ENCODE measurements around the gene ZGPAT.

ZGPAT gene

DNA sequence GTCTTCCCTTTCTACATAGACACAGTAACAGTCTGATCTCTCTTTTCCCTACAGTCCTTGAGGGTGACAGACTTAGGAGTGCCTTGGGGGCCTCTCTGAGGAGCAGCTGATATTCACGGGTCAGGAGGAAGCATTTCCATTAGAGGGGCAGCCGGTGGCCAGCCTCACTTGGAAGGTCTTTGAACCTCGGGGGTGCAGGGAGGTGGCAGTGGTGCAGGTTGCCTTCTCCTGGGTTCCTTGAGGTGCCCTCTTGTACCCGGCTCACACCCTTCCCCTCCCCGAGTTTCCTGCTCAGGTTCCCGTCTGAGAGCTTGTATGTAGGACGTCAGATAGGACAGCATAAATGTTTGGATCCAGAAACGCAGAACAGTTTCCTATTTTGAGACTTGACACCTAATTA is 47.2 kb upstream of the ZGPAT start:
- Histone ChIP-seq H3K4me1 (ENCODE audit: insufficient read depth, low read length, poor library complexity, severe bottlenecking) (peaks cover 17% of the 10 kb centered on the region), H3K9me2 (replicated peaks; ENCODE audit: low read depth, low read length) (no peaks in the 10 kb centered on the region), H3K4me2 (ENCODE audit: low read depth, low read length, poor library complexity, severe bottlenecking) (peak overlapping the region; percentile 18), H3K9me3 (ENCODE audit: insufficient read depth, low read depth, low read length) (no peaks in the 10 kb centered on the region), H3K27me3 (ENCODE audit: insufficient read depth, low read length, poor library complexity, severe bottlenecking) (no peaks in the 10 kb centered on the region), H2AFZ (ENCODE audit: low read length) (no peak overlapping the region), H3F3A (ENCODE audit: low read depth) (no peaks in the 10 kb centered on the region), H3K79me2 (ENCODE audit: insufficient read depth, low read length) (peaks cover 28% of the 10 kb centered on the region), H3K4me3 (ENCODE audit: low read length, poor library complexity, severe bottlenecking) (no peak overlapping the region), H3K36me3 (ENCODE audit: insufficient read depth, low read length) (no peaks in the 10 kb centered on the region; the same call in 1 of the 2 replicates), H4K20me1 (ENCODE audit: insufficient read depth, low read length, poor library complexity, severe bottlenecking) (peaks cover 8% of the 10 kb centered on the region), H3K9ac (ENCODE audit: low read depth, low read length, poor library complexity, severe bottlenecking) (no peak overlapping the region)
- TF ChIP-seq EZH2phosphoT487 (IDR thresholded peaks at IDR 0.05; ENCODE audit: borderline replicate concordance) = no peak
- TF ChIP-seq, protein P1, sequence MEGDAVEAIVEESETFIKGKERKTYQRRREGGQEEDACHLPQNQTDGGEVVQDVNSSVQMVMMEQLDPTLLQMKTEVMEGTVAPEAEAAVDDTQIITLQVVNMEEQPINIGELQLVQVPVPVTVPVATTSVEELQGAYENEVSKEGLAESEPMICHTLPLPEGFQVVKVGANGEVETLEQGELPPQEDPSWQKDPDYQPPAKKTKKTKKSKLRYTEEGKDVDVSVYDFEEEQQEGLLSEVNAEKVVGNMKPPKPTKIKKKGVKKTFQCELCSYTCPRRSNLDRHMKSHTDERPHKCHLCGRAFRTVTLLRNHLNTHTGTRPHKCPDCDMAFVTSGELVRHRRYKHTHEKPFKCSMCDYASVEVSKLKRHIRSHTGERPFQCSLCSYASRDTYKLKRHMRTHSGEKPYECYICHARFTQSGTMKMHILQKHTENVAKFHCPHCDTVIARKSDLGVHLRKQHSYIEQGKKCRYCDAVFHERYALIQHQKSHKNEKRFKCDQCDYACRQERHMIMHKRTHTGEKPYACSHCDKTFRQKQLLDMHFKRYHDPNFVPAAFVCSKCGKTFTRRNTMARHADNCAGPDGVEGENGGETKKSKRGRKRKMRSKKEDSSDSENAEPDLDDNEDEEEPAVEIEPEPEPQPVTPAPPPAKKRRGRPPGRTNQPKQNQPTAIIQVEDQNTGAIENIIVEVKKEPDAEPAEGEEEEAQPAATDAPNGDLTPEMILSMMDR (conservative IDR thresholded peaks at IDR 0.05; ENCODE audit: low read length) = no peak

DNA sequence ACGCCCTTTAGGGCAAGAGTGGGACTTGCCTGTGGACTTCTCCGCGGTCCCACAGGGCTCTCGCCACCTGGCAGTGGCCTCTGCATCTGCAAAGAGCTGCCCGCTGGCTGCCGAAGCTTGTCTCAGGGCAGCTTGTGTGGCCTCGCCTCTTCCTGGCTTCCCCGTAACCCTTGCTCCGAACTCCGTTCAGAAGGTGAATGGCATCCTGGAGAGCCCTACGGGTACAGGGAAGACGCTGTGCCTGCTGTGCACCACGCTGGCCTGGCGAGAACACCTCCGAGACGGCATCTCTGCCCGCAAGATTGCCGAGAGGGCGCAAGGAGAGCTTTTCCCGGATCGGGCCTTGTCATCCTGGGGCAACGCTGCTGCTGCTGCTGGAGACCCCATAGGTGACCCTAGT is 46.7 kb upstream of the ZGPAT start:
- peaks cover 2% of the 10 kb centered on the region; the same call in 1 of the 2 replicates for H3K36me3 ChIP-seq (ENCODE audit: insufficient read depth, low read length)
- peaks cover 8% of the 10 kb centered on the region for H4K20me1 ChIP-seq (ENCODE audit: insufficient read depth, low read length, poor library complexity, severe bottlenecking)
- no peak for TF ChIP-seq EZH2phosphoT487 (IDR thresholded peaks at IDR 0.05; ENCODE audit: borderline replicate concordance)
- TF ChIP-seq, protein P1 (conservative IDR thresholded peaks at IDR 0.05; ENCODE audit: low read length) = no peak
- H3F3A ChIP-seq (ENCODE audit: low read depth) = no peaks in the 10 kb centered on the region
- H3K4me1 ChIP-seq (ENCODE audit: insufficient read depth, low read length, poor library complexity, severe bottlenecking) = peaks cover 17% of the 10 kb centered on the region
- H3K79me2 ChIP-seq (ENCODE audit: insufficient read depth, low read length) = peaks cover 26% of the 10 kb centered on the region
- no peak overlapping the region for H3K4me3 ChIP-seq (ENCODE audit: low read length, poor library complexity, severe bottlenecking)
- H3K9ac ChIP-seq (ENCODE audit: low read depth, low read length, poor library complexity, severe bottlenecking) = no peak overlapping the region
- H3K9me3 ChIP-seq (ENCODE audit: insufficient read depth, low read depth, low read length) = no peaks in the 10 kb centered on the region
- H3K27me3 ChIP-seq (ENCODE audit: insufficient read depth, low read length, poor library complexity, severe bottlenecking) = no peaks in the 10 kb centered on the region
- no peaks in the 10 kb centered on the region for H3K9me2 ChIP-seq (replicated peaks; ENCODE audit: low read depth, low read length)
- no peak overlapping the region for H2AFZ ChIP-seq (ENCODE audit: low read length)
- peak overlapping the region; percentile 18 for H3K4me2 ChIP-seq (ENCODE audit: low read depth, low read length, poor library complexity, severe bottlenecking)

- no peak overlapping the region for H2AFZ ChIP-seq (ENCODE audit: low read length)
- H3K36me3 ChIP-seq (ENCODE audit: insufficient read depth, low read length) = peaks cover 9% of the 10 kb centered on the region; the same call in 1 of the 2 replicates
- no peaks in the 10 kb centered on the region for H3F3A ChIP-seq (ENCODE audit: low read depth)
- peaks cover 26% of the 10 kb centered on the region for H3K79me2 ChIP-seq (ENCODE audit: insufficient read depth, low read length)
- peaks cover 8% of the 10 kb centered on the region for H4K20me1 ChIP-seq (ENCODE audit: insufficient read depth, low read length, poor library complexity, severe bottlenecking)
- TF ChIP-seq, protein P1 (conservative IDR thresholded peaks at IDR 0.05; ENCODE audit: low read length) = no peak
- H3K27me3 ChIP-seq (ENCODE audit: insufficient read depth, low read length, poor library complexity, severe bottlenecking) = no peaks in the 10 kb centered on the region
- H3K4me1 ChIP-seq (ENCODE audit: insufficient read depth, low read length, poor library complexity, severe bottlenecking) = peaks cover 16% of the 10 kb centered on the region
- H3K9ac ChIP-seq (ENCODE audit: low read depth, low read length, poor library complexity, severe bottlenecking) = no peak overlapping the region
- H3K4me2 ChIP-seq (ENCODE audit: low read depth, low read length, poor library complexity, severe bottlenecking) = no peak overlapping the region
- no peak overlapping the region for H3K4me3 ChIP-seq (ENCODE audit: low read length, poor library complexity, severe bottlenecking)
- no peaks in the 10 kb centered on the region for H3K9me2 ChIP-seq (replicated peaks; ENCODE audit: low read depth, low read length)
- H3K9me3 ChIP-seq (ENCODE audit: insufficient read depth, low read depth, low read length) = no peaks in the 10 kb centered on the region
Observed at GRCh38 chr20:63661959-63662812, 45.7 kb upstream of the ZGPAT start.
